Fibroblast of upper back skin (primary cell): ENCODE results near the gene JDP2.

ENCODE experiments used
- DNase-seq: peaks from one replicate; pipeline ENCODE4 v3.0.0-alpha.2; 2013

JDP2 gene

DNA sequence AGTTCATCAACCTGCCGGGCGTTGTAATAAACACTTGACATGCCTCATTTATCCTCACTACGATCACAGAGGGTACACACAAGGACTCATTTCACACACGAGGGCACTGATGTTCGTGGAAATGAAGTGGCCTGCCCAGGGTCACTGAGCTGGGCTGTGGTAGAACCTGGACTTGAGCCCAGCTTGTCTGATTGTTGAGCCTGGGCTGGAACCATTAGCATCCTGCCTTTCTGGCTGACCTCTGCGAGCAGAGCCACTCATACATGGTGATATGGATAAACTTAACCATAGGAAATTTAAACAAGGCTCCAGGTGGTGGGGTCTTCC, 16.6 kb upstream of the JDP2 start:
- DNase-seq: no peak

GRCh38 chr14:75413013-75413412, 14.8 kb upstream of the JDP2 start:
- no peak for DNase-seq

GRCh38 chr14:75417674-75418073, 10.1 kb upstream of the JDP2 start:
- DNase-seq: peak; percentile 51

DNA sequence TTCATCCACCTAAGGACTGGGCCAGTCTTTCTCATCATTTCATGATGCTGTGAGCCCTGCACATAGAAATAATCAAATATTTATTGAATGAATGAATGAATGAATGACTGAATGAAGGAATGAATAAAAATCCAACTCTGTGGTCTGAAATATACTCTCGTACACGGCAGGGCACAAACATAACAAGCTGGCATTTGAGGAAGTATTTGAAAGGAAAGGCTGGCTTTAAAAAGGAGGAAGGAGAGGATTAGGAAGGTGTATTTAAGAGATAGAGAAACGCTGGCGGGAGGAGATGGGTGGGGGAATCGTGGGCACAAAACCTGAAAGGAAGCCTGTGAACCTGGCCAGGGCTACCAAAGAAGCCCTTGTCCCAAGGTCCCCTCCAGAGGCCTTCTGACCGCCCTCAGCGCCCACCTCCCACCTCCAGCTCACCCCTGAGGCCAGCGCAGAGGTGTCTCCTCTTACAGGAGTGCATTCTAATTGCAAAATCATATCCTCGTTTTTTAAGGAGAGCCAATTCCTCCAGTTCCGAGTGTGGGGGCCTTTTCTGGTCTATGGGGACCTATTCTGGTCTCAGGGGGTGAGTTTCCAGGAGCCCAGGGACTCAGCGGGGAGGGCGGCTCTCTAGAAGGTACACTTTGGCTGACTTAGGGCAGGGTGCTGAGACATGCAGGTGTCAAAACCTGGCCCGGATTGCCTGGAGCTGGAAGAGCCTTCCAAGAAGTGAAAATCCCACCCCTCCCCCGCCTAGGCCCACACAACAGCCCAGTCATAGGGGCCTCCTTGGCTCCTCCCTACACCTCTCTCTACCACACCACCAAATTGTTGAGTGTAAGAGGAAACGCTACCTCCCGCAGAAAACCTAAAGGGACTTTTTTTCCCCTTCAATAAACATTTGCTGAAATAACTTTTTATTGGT, 8.7 kb upstream of the JDP2 start:
- no peak for DNase-seq

DNA sequence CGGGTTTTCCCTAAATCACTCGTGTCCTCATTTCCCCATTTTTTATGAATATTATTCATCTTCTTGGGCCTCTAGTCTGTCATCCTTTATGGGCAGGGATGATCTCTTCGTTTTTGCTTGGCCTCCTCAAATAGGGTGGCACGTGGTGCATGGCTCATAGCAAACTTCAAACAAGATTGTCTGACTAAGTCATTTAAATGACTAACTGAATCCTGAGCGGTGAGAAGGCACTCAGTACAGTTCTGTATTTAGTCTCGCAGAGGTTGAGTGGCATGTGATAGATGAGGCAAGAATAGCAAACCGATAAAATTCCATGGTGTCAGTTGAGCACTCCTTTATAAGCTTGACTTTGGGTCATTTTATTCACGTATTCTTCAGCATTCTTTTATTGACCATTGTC, 5.7 kb upstream of the JDP2 start:
- DNase-seq: peak; percentile 44

DNA sequence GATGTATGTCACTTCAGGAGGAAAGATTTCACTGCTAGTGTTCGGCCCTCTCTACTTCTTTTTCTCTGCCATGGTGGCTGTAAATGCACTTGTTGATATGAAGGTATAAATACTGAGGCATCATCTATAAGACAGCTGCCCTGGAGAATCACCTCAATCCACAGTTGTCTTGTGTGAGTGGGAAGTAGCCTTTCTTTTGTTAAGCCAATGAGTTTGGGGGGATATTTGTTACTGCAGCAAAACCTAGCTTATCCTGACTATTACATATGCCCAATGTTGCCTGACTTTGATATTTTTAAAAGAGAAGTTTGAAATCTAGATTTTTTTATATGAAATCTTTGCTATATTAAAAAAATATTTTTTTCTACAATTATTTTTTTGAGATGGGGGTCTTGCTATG, 3.3 kb upstream of the JDP2 start:
- DNase-seq: no peak

GRCh38 chr14:75425446-75425845, 2.4 kb upstream of the JDP2 start:
- DNase-seq: no peak

DNA sequence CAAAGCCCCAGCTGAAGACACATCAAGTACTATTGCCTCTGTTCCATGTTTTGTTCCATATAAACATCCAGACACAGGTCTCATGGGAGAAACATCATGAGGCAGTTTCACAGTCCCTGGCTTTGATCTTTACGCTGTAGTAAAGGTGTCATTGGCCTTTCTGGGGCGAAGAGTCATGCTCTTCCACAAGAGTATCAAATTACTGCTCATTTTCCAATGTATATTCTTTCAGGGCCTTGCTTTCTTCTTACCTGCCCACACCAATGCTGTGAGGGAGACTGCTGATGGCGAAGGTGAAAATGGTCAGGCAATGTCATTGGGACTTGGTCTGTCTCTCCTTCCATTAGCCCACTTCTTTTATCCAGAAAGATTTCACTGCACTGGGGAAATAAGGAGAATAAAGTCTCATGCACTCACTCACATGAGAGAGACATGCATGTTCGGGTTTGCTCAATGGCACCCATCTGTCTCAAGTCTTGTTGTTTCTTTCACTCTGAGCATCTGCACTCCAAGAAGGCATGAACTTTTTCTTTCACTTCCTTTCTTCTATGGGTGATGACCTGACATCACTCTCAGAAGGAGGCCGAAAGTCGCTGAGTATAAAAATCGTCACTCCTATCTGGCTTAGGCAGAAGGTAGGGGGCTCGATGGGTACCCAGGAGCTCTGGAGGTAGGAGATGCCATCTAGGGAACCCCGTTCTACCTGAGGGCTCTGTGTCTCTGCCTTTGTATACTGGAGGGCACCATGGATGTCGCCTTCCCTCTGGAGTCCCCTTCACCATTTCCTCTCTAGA, 1.3 kb upstream of the JDP2 start:
- no peak for DNase-seq

DNA sequence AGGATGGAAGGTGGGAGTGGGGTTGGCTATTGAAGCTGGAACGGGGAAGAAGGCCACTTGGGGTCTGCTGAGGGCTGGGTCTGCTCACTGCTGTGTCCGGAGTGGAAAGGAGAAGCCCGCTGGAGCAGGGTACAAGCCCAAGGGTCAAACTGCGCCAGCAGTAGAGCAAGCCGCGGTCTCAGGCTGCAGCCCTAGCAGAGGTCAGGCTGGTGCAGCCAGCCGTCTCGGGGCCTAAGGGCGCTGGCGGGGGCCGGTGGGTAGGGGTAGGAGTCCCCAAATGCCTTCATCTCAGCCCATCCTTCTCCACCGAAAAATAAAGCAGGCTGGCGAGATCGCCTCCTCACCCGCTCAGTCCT, 718 bp upstream of the JDP2 start:
- DNase-seq: no peak

GRCh38 chr14:75428230-75429104, 645 bp downstream of the JDP2 start:
- DNase-seq: peak; percentile 23

DNA sequence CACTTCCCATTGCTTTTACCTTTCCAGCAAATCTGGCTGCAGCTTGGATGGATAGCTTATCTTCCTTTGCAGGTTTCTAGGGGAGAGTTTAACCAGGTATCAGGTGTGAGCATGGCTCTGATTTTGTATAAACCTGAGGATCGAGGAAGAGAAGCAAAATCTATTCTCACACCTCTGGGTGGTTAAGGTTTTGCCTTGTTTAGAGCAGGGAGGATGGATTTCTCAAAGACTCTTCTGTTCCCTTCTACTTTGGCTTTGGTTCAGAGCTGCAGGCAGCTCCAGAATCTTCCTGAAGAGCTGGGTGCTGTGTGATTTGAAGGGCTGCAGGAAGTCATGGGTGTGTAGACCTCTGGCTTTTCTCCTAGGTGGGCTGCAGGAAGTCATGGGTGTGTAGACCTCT, 1.7 kb downstream of the JDP2 start:
- DNase-seq: no peak

- peak; percentile 46 for DNase-seq
These were observed 2.3 kb downstream of the JDP2 start for GRCh38 chr14:75430116-75430515.

- DNase-seq: peak; percentile 63
These were observed 2.7 kb downstream of the JDP2 start for GRCh38 chr14:75430526-75430925.

DNA sequence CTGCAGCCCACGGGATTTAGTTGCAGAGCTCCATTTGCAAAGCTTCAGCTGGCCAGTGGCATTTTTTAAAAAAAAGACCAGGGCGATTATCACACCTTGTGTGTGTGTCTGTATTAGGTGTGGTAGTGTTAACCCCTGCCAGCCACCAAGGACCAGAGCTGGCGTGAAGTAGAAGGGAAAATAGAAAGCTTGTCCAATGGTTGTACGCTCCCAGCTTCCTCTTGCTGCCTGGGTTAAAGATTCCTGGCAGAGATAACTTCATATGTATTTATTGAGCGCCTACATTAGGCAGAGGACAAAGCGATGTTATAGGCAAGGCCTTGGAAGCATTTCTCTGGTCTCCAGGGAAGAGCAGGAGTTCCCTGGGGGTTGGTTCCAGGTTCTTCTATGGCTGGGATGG, 3.2 kb downstream of the JDP2 start:
- no peak for DNase-seq

DNA sequence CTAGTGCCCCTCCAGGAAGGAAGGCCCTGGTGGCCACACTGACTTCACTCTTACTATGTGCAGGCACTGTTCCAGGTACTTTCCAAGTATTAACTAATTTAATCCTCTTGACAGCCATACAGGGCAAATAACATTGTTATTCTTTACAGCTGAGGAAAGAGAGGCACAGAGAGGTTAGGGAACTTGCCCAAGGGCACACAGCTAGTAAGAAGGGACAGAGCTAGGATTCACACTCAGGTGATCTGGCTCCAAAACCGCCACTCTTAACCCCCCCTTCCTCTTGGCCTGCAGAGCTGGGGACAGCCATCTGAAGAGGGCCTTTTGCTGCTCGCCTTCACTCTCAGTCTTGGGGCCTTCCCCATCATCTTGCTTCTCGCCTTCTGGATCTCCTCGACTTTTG, 4.0 kb downstream of the JDP2 start:
- no peak for DNase-seq

- no peak for DNase-seq
These were observed 4.6 kb downstream of the JDP2 start for GRCh38 chr14:75432411-75432810.

- DNase-seq: peak; percentile 78
These were observed 5.8 kb downstream of the JDP2 start for GRCh38 chr14:75433631-75434071.

DNA sequence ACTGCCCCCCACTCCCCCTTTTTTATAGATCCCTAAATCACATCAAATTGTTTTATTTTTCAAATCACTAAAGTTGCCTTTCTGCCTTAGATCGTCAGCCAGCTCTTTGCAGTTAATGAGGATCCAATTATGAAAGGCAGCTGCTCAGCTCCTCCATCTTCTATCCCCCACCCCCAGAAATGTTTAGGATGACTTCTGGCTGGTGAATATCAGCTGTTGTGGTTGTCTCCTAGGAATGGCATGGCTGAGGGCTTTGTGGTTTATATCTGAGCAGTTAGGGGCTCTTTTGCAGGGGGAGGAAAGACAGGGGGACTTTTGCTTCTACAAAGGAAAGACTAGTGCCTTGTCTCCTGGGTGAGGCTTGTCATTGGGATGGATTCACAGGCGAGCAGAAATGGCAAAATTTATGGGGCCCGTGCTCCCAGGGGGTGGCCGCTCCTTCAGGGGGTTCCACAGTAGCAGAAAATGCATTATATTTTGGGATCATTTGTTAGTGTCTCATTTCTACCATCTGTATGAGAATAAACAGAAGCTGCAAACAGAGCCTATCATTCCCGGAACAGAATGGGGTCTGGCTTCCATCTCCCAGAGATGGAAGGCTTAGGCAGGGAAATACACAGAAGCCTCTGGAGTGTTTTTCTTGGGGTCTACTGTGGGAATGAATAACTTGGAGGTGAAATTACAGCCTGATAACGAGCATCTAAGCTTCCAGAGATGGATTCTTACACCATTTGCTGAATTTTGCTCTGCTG, 6.5 kb downstream of the JDP2 start:
- peak; percentile 72 for DNase-seq

DNA sequence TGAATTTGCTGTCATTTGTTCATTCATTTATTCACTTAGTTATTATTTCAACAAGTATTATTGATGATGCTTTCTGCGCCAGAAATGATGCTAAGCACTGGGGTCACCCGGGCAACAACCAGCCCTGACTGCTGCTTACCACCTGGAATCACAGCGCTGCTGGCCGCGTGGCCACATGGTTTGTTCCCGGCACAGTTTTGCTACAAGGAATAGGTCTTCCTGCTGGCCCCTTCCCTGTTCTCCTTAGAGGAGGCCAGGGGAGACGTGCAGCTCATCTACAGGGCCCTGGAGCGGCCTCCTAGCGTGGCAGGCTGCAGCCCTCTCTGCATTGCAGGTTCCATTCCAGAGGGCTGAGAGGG, 7.0 kb downstream of the JDP2 start:
- no peak for DNase-seq

DNA sequence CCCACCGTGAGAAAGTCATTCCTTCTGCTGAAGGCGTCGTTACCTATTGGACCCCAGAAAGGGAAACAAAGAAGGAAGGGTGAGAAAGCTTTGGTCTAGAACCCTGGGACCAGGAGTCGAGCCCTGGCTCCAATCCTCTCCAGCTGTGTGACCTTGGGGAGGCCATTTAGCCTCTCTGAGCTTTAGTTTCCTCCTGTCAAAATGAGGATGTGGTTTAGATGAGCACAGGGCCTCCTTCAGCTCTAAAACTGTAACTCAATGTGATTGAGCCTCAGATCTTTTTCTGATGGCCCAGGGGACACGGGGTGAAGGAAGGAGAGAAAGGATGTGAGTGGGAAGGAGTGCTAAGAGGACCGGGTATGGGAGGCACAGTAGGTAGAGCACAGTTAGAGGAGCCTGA, 7.7 kb downstream of the JDP2 start:
- no peak for DNase-seq

- no peak for DNase-seq
These were observed 9.7 kb downstream of the JDP2 start for GRCh38 chr14:75437201-75438143.
